Activated T-cell treated with anti-CD3 and anti-CD28 coated beads, Interleukin-2, amount 50 U/mL, for 4 hours (primary cell): Measurements from ENCODE around the gene ZMIZ2. TPM values are rescaled to one million over a fixed set of nuclear protein-coding genes. Genes with fewer than 3 reads are reported as not detected.
"Not testable (repeated sequence)": the region's sequence is repeated elsewhere in the genome, so short reads cannot be mapped to it uniquely, and the experiment has no call there.

Experiments
- ATAC-seq, 2 donors: fragments of 200-7000 bp; cut with Tn5 transposase; one replicate each; pipeline ENCODE4 v1.10.0; 2021
- DNase-seq: peaks from one replicate; pipeline ENCODE4 v3.0.0-alpha.2; 2020
- H3K27me3 Mint-ChIP-seq: one replicate; pipeline ENCODE4 v1.8.0; 2021; ENCODE audit warnings: low read depth, mixed read lengths
- H3K36me3 Mint-ChIP-seq: one replicate; pipeline ENCODE4 v1.8.0; 2022; ENCODE audit warnings: mixed read lengths; ENCODE audit not compliant: insufficient read depth
- H3K4me1 Mint-ChIP-seq: one replicate; pipeline ENCODE4 v1.8.0; 2021; ENCODE audit warnings: low read depth, mixed read lengths
- H3K4me3 Mint-ChIP-seq: one replicate; pipeline ENCODE4 v1.8.0; 2021; ENCODE audit warnings: mild to moderate bottlenecking, moderate library complexity, mixed read lengths
- H3K9me3 Mint-ChIP-seq: one replicate; pipeline ENCODE4 v1.8.0; 2021; ENCODE audit warnings: mixed read lengths
- total RNA-seq, 3 donors: library from RNA; stranded (reverse); gene quantifications; one replicate each; pipeline ENCODE4 v1.2.1, GENCODE V29; 2021

Gene ZMIZ2
- total RNA-seq, 3 donors from 2014 or later, result 109 to 137 (median 118) TPM

DNA sequence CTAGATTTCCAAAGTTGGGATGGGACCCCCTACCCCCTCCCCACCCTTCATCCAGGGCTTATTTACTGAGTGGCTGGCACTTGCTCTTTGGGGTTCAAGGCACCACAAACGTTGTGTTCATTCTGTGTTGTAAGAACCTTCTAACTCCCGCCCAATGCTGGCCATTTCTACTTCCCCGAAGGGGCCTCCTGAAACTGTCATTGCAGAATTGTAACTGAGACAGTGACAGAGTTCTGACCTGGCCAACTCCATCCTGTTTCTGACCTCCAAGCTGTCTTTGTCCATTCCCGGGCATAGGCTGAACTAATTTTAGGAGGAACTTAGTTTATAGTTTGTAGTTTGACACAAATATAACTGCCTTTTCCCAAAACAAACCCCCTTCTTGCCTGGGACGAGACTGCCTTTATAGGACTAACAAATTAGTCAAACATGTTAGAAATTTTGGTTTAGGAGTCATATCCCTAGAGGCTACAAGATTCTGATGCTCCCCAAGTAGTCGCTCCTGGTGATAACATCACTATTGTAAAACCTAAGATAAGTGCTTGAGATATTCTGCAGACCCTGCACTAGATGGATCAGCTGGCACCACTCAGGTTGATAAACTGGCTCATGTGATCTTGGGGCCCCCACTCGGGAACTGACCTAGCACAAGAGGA, 34.8 kb upstream of the ZMIZ2 start:
- Mint-ChIP-seq H3K36me3 (peaks cover 7% of the 10 kb centered on the region), H3K4me1 (peaks cover 12% of the 10 kb centered on the region), H3K9me3 (no peaks in the 10 kb centered on the region), H3K4me3 (no peak overlapping the region), H3K27me3 (no peaks in the 10 kb centered on the region)
- DNase-seq (no peak), ATAC-seq (no peak)

- DNase-seq (no peak), ATAC-seq (no peak)
- no peaks in the 10 kb centered on the region for H3K9me3 Mint-ChIP-seq
- peaks cover 12% of the 10 kb centered on the region for H3K4me1 Mint-ChIP-seq
- no peak overlapping the region for H3K4me3 Mint-ChIP-seq
- H3K36me3 Mint-ChIP-seq, result no peaks in the 10 kb centered on the region
- no peaks in the 10 kb centered on the region for H3K27me3 Mint-ChIP-seq
Measured at GRCh38 chr7:44716205-44716604, 32.4 kb upstream of the ZMIZ2 start.

GRCh38 chr7:44720301-44720700, 28.3 kb upstream of the ZMIZ2 start:
- H3K4me1 Mint-ChIP-seq, result no peaks in the 10 kb centered on the region
- DNase-seq, result no peak
- ATAC-seq, result no peak
- H3K27me3 Mint-ChIP-seq, result no peaks in the 10 kb centered on the region
- H3K36me3 Mint-ChIP-seq, result no peaks in the 10 kb centered on the region
- H3K9me3 Mint-ChIP-seq, result no peaks in the 10 kb centered on the region
- H3K4me3 Mint-ChIP-seq, result no peak overlapping the region

- ATAC-seq (no peak), DNase-seq (no peak)
- Mint-ChIP-seq H3K36me3 (no peaks in the 10 kb centered on the region), H3K27me3 (no peaks in the 10 kb centered on the region), H3K4me1 (no peaks in the 10 kb centered on the region), H3K9me3 (no peaks in the 10 kb centered on the region), H3K4me3 (no peak overlapping the region)
Measured at GRCh38 chr7:44724276-44724675, 24.4 kb upstream of the ZMIZ2 start.

GRCh38 chr7:44726250-44726649, 22.4 kb upstream of the ZMIZ2 start:
- not testable (repeated sequence) for H3K36me3 Mint-ChIP-seq, H3K4me3 Mint-ChIP-seq, DNase-seq, ATAC-seq, H3K9me3 Mint-ChIP-seq, H3K27me3 Mint-ChIP-seq, H3K4me1 Mint-ChIP-seq

GRCh38 chr7:44727158-44727936, 21.3 kb upstream of the ZMIZ2 start:
- Mint-ChIP-seq H3K4me3 (no peak overlapping the region), H3K27me3 (no peaks in the 10 kb centered on the region), H3K9me3 (no peaks in the 10 kb centered on the region), H3K36me3 (no peaks in the 10 kb centered on the region), H3K4me1 (no peaks in the 10 kb centered on the region)
- ATAC-seq, result no peak
- no peak for DNase-seq

GRCh38 chr7:44727937-44728262, 20.7 kb upstream of the ZMIZ2 start:
- Mint-ChIP-seq H3K9me3 (no peaks in the 10 kb centered on the region), H3K4me1 (no peaks in the 10 kb centered on the region), H3K4me3 (no peak overlapping the region), H3K27me3 (no peaks in the 10 kb centered on the region), H3K36me3 (no peaks in the 10 kb centered on the region)
- DNase-seq, result no peak
- no peak for ATAC-seq

DNA sequence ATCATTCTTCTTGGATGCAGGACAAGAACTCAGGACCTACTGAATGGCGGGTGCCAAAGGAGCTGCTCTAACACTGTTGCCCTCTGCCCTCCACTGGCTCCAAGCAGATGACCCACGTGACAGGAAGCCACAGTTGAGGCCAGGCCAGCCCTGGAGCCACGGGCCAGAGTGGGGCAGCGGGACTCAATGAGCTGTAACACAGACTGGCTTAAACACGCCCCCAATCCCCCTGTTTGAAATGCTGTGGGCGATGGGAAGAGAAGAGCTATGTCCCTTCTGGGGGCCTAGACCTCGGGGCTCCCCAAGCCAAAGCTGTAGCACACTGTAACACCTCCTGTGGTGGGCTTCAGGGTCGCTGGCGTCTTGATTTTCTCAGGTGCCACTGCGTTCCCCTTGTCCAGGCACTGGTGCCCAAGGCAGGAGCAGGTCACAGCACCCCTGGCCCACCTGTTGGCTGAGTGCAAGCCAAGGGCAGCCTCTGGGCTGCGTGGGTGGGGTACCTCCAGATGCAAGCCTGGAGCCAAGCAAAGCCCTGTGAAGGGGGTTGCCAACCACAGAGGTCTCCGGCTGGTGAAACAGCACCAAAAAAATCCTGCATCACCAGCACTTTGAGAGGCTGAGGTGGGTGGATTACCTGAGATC, 18.6 kb upstream of the ZMIZ2 start:
- ATAC-seq (peak in 1 of 2 donors; percentile 14), DNase-seq (no peak)
- no peaks in the 10 kb centered on the region for H3K27me3 Mint-ChIP-seq
- H3K9me3 Mint-ChIP-seq, result no peaks in the 10 kb centered on the region
- no peaks in the 10 kb centered on the region for H3K36me3 Mint-ChIP-seq
- no peak overlapping the region for H3K4me3 Mint-ChIP-seq
- peaks cover 3% of the 10 kb centered on the region for H3K4me1 Mint-ChIP-seq

DNA sequence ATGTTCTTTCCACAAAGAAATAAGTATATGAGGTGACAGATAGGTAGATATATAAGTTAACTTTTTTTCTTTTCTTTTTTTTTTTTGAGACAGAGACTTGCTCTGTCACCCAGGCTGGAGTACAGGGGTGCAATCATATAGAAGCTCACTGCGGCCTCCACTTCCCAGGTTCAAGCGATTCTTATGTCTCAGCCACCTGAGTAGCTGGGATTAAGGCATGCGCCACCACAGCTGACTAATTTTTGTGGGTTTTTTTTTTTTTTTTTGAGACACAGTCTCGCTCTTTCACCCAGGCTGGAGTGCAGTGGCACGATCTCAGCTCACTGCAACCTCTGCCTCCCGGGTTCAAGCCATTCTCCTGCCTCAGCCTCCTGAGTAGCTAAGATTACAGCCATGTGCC, 15.7 kb upstream of the ZMIZ2 start:
- H3K36me3 Mint-ChIP-seq, H3K4me3 Mint-ChIP-seq, ATAC-seq, H3K27me3 Mint-ChIP-seq, DNase-seq, H3K9me3 Mint-ChIP-seq: not testable (repeated sequence)
- H3K4me1 Mint-ChIP-seq, result peaks cover 12% of the 10 kb centered on the region

GRCh38 chr7:44733708-44734481, 14.8 kb upstream of the ZMIZ2 start:
- Mint-ChIP-seq H3K36me3 (no peaks in the 10 kb centered on the region), H3K9me3 (no peaks in the 10 kb centered on the region), H3K4me1 (peaks cover 12% of the 10 kb centered on the region), H3K4me3 (no peak overlapping the region), H3K27me3 (no peaks in the 10 kb centered on the region)
- no peak for DNase-seq
- ATAC-seq, result no peak

- ATAC-seq, result peak; percentile 94 to 95
- H3K27me3 Mint-ChIP-seq, result no peaks in the 10 kb centered on the region
- H3K9me3 Mint-ChIP-seq, result no peaks in the 10 kb centered on the region
- H3K4me3 Mint-ChIP-seq, result no peak overlapping the region
- peaks cover 12% of the 10 kb centered on the region for H3K4me1 Mint-ChIP-seq
- H3K36me3 Mint-ChIP-seq, result no peaks in the 10 kb centered on the region
- no peak for DNase-seq
Measured at GRCh38 chr7:44735403-44736165, 13.1 kb upstream of the ZMIZ2 start.

- ATAC-seq (no peak), DNase-seq (no peak)
- H3K4me1 Mint-ChIP-seq, result peaks cover 12% of the 10 kb centered on the region
- no peaks in the 10 kb centered on the region for H3K27me3 Mint-ChIP-seq
- H3K9me3 Mint-ChIP-seq, result no peaks in the 10 kb centered on the region
- H3K36me3 Mint-ChIP-seq, result no peaks in the 10 kb centered on the region
- no peak overlapping the region for H3K4me3 Mint-ChIP-seq
Measured at GRCh38 chr7:44736896-44737295, 11.8 kb upstream of the ZMIZ2 start.

DNA sequence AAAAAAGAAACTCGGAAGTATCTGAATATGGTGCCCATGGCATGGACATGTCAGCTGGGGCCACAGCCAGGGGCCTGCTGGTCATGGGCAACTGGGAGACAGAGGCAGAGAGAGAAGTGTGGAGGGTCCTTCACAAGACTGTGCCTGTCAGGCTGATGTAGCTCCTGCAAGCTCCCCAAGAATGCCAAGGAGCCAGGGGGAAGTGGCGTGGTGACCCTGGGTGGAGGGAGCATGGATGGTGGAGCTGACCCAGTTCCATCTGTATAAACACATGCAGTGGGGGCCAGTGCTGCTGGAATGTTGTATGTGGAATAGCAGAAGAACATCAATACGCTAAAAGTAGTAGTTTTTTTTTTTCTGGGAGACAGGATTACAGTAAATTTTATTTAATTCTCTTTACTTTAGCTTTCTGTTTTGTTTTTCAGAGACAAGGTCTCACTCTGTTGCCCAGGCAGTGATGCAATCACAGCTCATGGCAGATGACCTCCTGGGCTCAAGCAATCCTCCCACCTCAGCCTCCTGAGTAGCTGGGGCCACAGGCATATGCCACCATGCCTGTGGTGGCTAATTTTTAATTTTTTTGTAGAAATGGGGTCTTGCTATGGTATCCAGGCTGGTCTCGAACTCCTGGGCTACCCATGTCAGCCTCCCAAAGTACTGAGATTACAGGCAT, 10.5 kb upstream of the ZMIZ2 start:
- no peak overlapping the region for H3K4me3 Mint-ChIP-seq
- peaks cover 12% of the 10 kb centered on the region for H3K4me1 Mint-ChIP-seq
- DNase-seq (no peak), ATAC-seq (no peak)
- H3K9me3 Mint-ChIP-seq, result no peaks in the 10 kb centered on the region
- H3K36me3 Mint-ChIP-seq, result no peaks in the 10 kb centered on the region
- H3K27me3 Mint-ChIP-seq, result no peaks in the 10 kb centered on the region
